ENCODE measurements around the gene CXCL16.
A peak's percentile ranks its signal among the peaks of the same experiment; 100 is the strongest.

Gene CXCL16, protein sequence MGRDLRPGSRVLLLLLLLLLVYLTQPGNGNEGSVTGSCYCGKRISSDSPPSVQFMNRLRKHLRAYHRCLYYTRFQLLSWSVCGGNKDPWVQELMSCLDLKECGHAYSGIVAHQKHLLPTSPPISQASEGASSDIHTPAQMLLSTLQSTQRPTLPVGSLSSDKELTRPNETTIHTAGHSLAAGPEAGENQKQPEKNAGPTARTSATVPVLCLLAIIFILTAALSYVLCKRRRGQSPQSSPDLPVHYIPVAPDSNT

DNA sequence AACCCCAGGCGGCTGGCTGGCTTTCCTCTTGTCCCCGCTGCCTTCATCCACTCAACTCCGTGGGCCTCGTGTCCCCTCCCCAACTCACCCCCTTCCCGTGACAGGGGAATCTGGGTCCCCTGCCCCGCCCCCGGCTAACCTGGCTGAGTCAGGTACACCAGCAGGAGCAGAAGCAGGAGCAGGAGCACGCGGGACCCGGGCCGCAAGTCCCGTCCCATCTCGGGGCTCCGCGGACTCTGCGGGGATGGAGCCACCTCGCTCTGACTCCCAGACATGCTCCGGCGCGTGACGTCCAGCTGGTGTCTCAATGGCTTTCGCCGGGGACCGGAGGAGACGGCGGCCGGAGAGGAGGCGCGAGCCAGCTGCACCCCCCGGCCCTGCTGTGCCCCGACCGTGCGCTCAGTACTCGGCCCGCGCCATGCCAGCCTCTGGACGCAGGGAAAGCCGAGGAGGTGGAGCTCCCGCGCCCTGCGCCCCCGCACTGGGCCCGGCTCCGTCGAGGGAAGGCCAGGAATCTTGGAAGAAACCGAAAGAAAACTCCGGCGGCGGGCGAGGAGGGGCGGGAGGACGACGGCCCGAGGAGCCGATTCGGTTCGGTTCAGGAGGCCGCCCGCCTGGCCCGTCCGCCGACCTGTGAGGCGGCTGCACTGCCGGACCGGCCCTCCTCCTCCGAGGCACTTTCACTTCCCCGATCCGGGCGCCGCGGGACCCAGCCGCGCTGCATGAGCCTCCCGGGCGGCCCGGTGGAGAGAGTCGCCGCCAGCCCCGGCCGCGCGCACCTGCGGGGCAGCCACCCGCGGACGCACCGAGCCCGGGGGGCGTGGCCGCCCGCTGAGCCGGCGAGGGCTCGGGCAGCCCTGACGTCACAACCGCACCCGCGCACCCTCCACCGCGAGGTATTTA, at the start of gene CXCL16, which contains the start of gene ZMYND15:
Gene CXCL16, minus strand, starts transcription at position 807 of the 903 bp plus-strand sequence. Its CDS starts 589 bp downstream, at position 218.
Gene ZMYND15, plus strand, starts transcription at position 712 of the 903 bp plus-strand sequence. CDS start 716 bp downstream, outside the sequence.
- H3K36me3 ChIP-seq (ENCODE audit: control insufficient read depth, insufficient read depth, low read length) = peaks cover 3% of the 10 kb centered on the region
- H3K27me3 ChIP-seq (ENCODE audit: control insufficient read depth, insufficient read depth, low read length) = no peaks in the 10 kb centered on the region
- H3K9ac ChIP-seq (ENCODE audit: low read length) = peak within 1 kb of the TSS; percentile 42
- H3K4me3 ChIP-seq (ENCODE audit: low read length) = peak within 1 kb of the TSS; percentile 86
- peak within 1 kb of the TSS; percentile 17 for H3K27ac ChIP-seq (ENCODE audit: low read depth, low read length)
- peaks cover 5% of the 10 kb centered on the region for H3K4me1 ChIP-seq (ENCODE audit: control insufficient read depth, insufficient read depth, low read length)

DNA sequence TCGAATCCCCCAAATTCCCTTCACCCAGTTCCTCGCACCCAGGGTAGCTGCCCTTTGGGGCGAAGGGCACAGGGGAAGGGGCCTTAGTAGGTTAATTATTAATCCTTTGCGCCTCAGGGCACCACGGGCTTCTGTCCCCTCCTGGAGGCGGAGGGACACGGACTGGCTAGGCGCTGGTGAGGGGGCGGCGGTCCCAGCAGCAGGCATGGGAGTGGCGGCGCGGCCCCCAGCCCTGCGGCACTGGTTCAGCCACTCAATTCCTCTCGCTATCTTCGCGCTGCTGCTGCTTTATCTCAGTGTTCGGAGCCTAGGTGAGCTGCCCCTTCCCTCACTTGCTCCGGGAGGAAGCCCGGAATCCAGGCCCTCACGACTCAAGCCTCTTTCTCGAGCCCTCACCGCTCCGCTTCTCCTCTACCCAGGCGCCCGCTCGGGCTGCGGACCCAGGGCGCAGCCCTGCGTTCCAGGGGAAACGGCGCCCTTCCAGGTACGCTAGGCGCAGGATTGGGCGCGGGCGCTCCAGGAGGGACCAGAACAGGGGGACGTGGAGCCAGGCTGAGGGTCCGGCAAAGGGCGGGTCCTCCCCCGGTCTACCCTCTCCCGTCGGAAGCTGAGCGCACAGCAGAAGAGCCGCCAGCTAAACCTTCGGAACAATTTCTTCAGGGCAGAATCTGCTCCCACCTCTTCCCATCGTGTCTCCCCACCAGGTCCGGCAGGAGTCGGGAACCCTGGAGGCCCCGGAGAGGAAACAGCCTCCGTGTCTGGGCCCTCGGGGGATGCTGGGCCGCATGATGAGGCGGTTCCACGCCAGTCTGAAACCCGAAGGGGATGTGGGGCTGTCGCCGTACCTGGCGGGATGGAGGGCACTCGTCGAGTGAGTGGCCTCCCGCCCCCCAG, 49.3 kb upstream of the CXCL16 start, which contains the start of gene GLTPD2:
Gene GLTPD2, plus strand, starts transcription at position 158 of the 894 bp plus-strand sequence. Its CDS starts 48 bp downstream, at position 206.
- Histone ChIP-seq H3K36me3 (ENCODE audit: control insufficient read depth, insufficient read depth, low read length) (no peaks in the 10 kb centered on the region), H3K27me3 (ENCODE audit: control insufficient read depth, insufficient read depth, low read length) (no peaks in the 10 kb centered on the region), H3K4me1 (ENCODE audit: control insufficient read depth, insufficient read depth, low read length) (no peaks in the 10 kb centered on the region), H3K4me3 (ENCODE audit: low read length) (peak within 1 kb of the TSS; percentile 80), H3K9ac (ENCODE audit: low read length) (peak within 1 kb of the TSS; percentile 56), H3K27ac (ENCODE audit: low read depth, low read length) (peak within 1 kb of the TSS; percentile 89)

- Histone ChIP-seq H3K4me1 (ENCODE audit: control insufficient read depth, insufficient read depth, low read length) (no peaks in the 10 kb centered on the region), H3K4me3 (ENCODE audit: low read length) (peak overlapping the region; percentile 80), H3K27me3 (ENCODE audit: control insufficient read depth, insufficient read depth, low read length) (no peaks in the 10 kb centered on the region), H3K36me3 (ENCODE audit: control insufficient read depth, insufficient read depth, low read length) (no peaks in the 10 kb centered on the region), H3K9ac (ENCODE audit: low read length) (no peak overlapping the region), H3K27ac (ENCODE audit: low read depth, low read length) (no peak overlapping the region)
Measured at GRCh38 chr17:4788159-4788806, 48.6 kb upstream of the CXCL16 start.

- Histone ChIP-seq H3K4me1 (ENCODE audit: control insufficient read depth, insufficient read depth, low read length) (no peaks in the 10 kb centered on the region), H3K36me3 (ENCODE audit: control insufficient read depth, insufficient read depth, low read length) (no peaks in the 10 kb centered on the region), H3K4me3 (ENCODE audit: low read length) (peak overlapping the region; percentile 55), H3K9ac (ENCODE audit: low read length) (no peak overlapping the region), H3K27me3 (ENCODE audit: control insufficient read depth, insufficient read depth, low read length) (peaks cover 8% of the 10 kb centered on the region), H3K27ac (ENCODE audit: low read depth, low read length) (no peak overlapping the region)
Measured at GRCh38 chr17:4786516-4786915, 46.8 kb upstream of the CXCL16 start.

DNA sequence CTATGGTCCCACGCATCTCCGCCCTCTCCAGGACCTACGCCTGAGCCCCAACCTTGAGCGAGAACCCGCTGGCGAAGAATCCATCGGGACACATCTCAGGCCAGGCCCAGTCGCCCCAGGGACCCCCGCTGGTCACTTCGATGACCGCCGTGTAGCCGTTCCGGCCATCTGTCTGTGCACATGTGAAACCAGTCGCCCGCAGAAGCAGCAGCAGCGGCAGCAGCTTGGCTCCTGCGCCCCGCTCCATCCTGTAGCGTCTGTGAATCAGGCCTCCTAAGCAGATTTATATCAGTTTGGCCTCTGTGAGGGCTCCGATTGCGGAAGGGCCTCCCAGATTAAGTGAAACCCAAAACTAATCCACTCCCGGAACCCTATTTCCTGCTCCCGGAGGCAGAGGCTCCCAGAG, 46.4 kb upstream of the CXCL16 start, which contains the start of gene VMO1:
Gene VMO1, minus strand, starts transcription at position 259 of the 406 bp plus-strand sequence. Its CDS starts 12 bp downstream, at position 247.
- no peaks in the 10 kb centered on the region for H3K4me1 ChIP-seq (ENCODE audit: control insufficient read depth, insufficient read depth, low read length)
- H3K27me3 ChIP-seq (ENCODE audit: control insufficient read depth, insufficient read depth, low read length) = peaks cover 8% of the 10 kb centered on the region
- H3K36me3 ChIP-seq (ENCODE audit: control insufficient read depth, insufficient read depth, low read length) = no peaks in the 10 kb centered on the region
- no peak within 1 kb of the TSS for H3K9ac ChIP-seq (ENCODE audit: low read length)
- H3K27ac ChIP-seq (ENCODE audit: low read depth, low read length) = no peak within 1 kb of the TSS
- H3K4me3 ChIP-seq (ENCODE audit: low read length) = peak within 1 kb of the TSS; percentile 55

DNA sequence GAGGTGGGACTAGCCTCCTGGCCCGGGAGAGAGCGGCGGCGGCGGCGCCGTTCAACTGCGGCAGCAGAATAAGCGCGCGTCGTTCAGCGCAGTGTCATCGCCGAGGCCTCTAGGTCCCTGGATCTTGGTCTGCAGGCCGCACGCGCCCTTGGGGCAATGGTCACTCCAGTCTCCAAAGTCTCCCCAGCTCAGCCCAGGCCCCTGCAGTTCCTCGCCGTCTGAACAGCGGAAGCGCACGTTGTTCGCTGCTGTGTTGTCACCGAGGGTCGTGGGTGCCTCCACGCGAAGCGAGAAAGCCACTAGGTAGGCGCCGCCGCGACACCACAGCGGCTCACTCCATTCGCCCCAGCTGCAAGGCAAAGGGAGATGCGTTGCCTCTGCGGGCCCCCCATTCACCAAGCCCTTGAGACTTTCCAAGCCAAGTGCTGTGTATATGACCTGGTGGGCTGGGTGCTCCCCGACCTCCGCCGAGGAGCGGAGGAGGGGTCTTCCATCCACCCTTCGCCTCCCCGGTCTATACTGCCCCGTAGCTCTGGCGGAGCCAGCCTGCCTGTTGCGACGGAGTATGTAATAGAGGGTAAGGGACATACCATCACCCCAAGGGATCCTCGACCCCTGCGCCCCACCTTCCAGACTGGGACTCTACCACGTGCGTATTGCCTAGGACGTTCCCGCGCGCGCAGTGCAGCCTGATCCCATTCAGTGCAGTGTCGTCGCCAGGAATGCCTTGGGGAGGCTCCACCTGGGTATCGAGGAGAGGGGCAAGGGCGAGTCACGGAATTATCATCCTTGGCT, 45.8 kb upstream of the CXCL16 start:
- no peak overlapping the region for H3K27ac ChIP-seq (ENCODE audit: low read depth, low read length)
- H3K9ac ChIP-seq (ENCODE audit: low read length) = no peak overlapping the region

DNA sequence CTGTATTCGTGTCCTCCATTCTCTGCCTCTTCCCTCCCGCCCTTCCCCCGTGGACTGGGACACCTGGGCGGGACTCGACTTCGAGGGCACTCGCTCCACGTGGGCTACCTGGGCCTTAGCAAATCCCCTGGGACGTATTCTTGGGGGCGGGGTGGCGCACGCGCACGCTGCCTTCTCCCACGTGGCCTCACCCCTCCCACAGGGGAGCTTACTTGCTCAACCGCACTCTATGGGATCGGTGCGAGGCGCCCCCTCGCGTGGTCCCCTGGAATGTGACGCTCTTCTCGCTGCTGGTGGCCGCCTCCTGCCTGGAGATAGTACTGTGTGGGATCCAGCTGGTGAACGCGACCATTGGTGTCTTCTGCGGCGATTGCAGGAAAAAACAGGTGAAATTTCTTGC, 42.9 kb upstream of the CXCL16 start:
- peaks cover 8% of the 10 kb centered on the region for H3K27me3 ChIP-seq (ENCODE audit: control insufficient read depth, insufficient read depth, low read length)
- no peak overlapping the region for H3K27ac ChIP-seq (ENCODE audit: low read depth, low read length)
- H3K4me1 ChIP-seq (ENCODE audit: control insufficient read depth, insufficient read depth, low read length) = no peaks in the 10 kb centered on the region
- no peak overlapping the region for H3K9ac ChIP-seq (ENCODE audit: low read length)
- H3K4me3 ChIP-seq (ENCODE audit: low read length) = no peak overlapping the region
- H3K36me3 ChIP-seq (ENCODE audit: control insufficient read depth, insufficient read depth, low read length) = no peaks in the 10 kb centered on the region

More for the DNA sequence above, 45.8 kb upstream of the CXCL16 start:
- peaks cover 8% of the 10 kb centered on the region for H3K27me3 ChIP-seq (ENCODE audit: control insufficient read depth, insufficient read depth, low read length)
- H3K4me3 ChIP-seq (ENCODE audit: low read length) = peak overlapping the region; percentile 55
- no peaks in the 10 kb centered on the region for H3K4me1 ChIP-seq (ENCODE audit: control insufficient read depth, insufficient read depth, low read length)
- no peaks in the 10 kb centered on the region for H3K36me3 ChIP-seq (ENCODE audit: control insufficient read depth, insufficient read depth, low read length)

- H3K4me3 ChIP-seq (ENCODE audit: low read length) = no peak overlapping the region
- H3K9ac ChIP-seq (ENCODE audit: low read length) = no peak overlapping the region
- H3K36me3 ChIP-seq (ENCODE audit: control insufficient read depth, insufficient read depth, low read length) = no peaks in the 10 kb centered on the region
- peaks cover 8% of the 10 kb centered on the region for H3K27me3 ChIP-seq (ENCODE audit: control insufficient read depth, insufficient read depth, low read length)
- no peak overlapping the region for H3K27ac ChIP-seq (ENCODE audit: low read depth, low read length)
- no peaks in the 10 kb centered on the region for H3K4me1 ChIP-seq (ENCODE audit: control insufficient read depth, insufficient read depth, low read length)
Measured at GRCh38 chr17:4780325-4780955, 40.7 kb upstream of the CXCL16 start.

DNA sequence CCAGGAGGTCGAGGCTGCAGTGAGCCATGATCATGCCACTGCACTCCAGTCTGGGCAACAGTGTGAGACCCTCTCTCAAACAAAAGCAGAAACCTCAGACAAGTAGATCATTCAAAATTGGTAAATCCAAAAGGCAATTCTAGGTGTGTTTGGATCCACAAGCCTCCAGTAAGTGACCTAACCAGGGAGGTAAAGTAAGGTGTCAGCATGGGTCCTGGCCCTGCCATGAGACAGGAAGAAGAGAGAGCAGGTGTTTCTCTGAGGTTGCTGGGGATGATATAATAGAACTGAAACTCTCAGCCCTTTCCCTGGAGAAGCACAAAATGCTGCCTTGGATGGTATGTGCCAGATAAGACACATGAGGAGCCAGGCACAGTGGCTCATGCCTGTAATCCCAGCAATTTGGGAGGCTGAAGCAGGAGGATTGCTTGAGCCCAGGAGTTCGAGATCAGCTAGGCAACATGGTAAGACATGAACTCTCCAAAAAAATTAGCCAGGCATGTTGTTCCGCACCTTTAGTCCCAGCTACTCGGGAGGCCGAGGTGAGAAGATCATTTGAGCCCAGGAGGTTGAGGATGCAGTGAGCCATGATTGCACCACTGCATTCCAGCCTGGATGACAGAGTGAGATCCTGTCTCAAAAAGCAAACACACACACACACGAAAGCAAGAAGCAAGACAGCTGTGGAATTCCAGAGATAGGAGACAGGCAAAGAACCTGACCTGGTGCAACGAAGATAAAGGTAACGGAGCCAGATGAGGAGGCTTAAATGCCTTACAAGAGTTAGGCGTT, 38.4 kb upstream of the CXCL16 start:
- no peak overlapping the region for H3K9ac ChIP-seq (ENCODE audit: low read length)
- peaks cover 8% of the 10 kb centered on the region for H3K27me3 ChIP-seq (ENCODE audit: control insufficient read depth, insufficient read depth, low read length)
- H3K4me1 ChIP-seq (ENCODE audit: control insufficient read depth, insufficient read depth, low read length) = no peaks in the 10 kb centered on the region
- H3K36me3 ChIP-seq (ENCODE audit: control insufficient read depth, insufficient read depth, low read length) = no peaks in the 10 kb centered on the region
- no peak overlapping the region for H3K27ac ChIP-seq (ENCODE audit: low read depth, low read length)
- H3K4me3 ChIP-seq (ENCODE audit: low read length) = no peak overlapping the region

- H3K27ac ChIP-seq (ENCODE audit: low read depth, low read length) = no peak overlapping the region
- H3K4me1 ChIP-seq (ENCODE audit: control insufficient read depth, insufficient read depth, low read length) = no peaks in the 10 kb centered on the region
- H3K27me3 ChIP-seq (ENCODE audit: control insufficient read depth, insufficient read depth, low read length) = no peaks in the 10 kb centered on the region
- H3K36me3 ChIP-seq (ENCODE audit: control insufficient read depth, insufficient read depth, low read length) = no peaks in the 10 kb centered on the region
- no peak overlapping the region for H3K4me3 ChIP-seq (ENCODE audit: low read length)
- H3K9ac ChIP-seq (ENCODE audit: low read length) = no peak overlapping the region
Measured at GRCh38 chr17:4772235-4772613, 32.5 kb upstream of the CXCL16 start.

Measured in rectal smooth muscle tissue (tissue), 1 donor.